ENCODE measurements around the gene CFAP221. TPM values are rescaled to one million over a fixed set of nuclear protein-coding genes. Genes with fewer than 3 reads are reported as not detected.

CFAP221 gene
- total RNA-seq, 2 experiments from 2014 or later, result not detected

DNA sequence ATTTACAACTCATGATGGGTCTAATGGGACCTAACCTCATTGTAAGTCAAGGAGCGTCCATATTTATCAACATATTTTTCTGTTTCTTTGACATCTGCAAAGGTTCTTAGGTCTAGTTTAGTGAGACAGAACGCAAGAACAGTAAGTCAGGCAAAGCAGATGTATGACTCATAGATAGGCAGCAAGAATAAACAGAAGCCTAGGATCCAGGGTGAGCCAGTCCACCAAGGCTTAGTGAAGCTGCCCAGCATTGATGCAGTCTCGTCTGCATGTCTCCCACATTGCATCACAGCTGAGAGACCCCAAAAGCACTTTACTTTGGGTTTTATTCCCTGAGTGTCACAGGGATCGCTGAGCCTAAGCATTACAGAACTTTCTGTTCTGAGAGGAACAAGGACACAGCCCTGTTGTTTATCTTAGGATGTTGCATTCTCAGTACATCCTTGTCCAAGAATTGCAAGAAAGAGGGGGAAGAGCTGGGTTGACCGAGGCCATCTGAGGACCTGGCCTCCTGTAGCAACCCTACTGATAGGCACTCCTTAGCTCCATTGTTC, 105.2 kb downstream of the CFAP221 start:
- DNase-seq, result no peak
- H3K36me3 Mint-ChIP-seq (ENCODE audit: low read depth), result no peaks in the 10 kb centered on the region
- no peak overlapping the region for H3K4me3 Mint-ChIP-seq
- no peak for ATAC-seq
- intact Hi-C loops (cut with DNase I, micrococcal nuclease), result no loop called here
- H3K9me3 Mint-ChIP-seq (ENCODE audit: low read depth), result no peaks in the 10 kb centered on the region
- peaks cover 8% of the 10 kb centered on the region for H3K27me3 Mint-ChIP-seq
- H3K27ac Mint-ChIP-seq, result no peak overlapping the region
- ChIA-PET CTCF (interaction anchor here (0.6 to 1.8 kb wide), 3 partner anchors 9 to 85 kb away, joined by 3 to 7 read pairs (median 7); no protein-coding TSS in a partner anchor), POLR2A (no interaction called here)
- no peaks in the 10 kb centered on the region for H3K4me1 Mint-ChIP-seq

DNA sequence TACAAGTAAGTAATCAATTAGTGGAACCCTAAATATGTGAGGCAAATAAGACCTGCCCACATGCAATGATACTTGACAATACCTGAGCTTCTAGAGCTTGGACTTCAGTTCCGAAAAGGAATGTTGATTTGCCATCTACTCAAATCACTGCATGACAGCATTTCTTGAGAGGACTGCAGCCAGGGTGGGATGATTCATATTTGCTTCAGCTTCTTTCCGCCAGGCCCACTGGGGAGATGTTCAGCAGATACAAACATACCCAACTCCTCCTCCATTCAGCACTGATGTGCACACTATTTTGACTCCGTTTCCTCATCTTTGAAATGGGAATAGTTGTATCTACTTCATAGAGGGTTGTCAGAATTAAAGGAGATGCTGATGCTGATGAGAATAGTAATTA, 106.0 kb downstream of the CFAP221 start:
- Mint-ChIP-seq H3K4me1 (no peaks in the 10 kb centered on the region), H3K27ac (no peak overlapping the region), H3K9me3 (ENCODE audit: low read depth) (no peaks in the 10 kb centered on the region), H3K36me3 (ENCODE audit: low read depth) (no peaks in the 10 kb centered on the region), H3K4me3 (no peak overlapping the region), H3K27me3 (peaks cover 10% of the 10 kb centered on the region)
- POLR2A ChIA-PET, result no interaction called here
- CTCF ChIA-PET, result interaction anchor here (0.6 to 1.8 kb wide), 4 partner anchors 9 to 86 kb away, joined by 3 to 7 read pairs (median 5); no protein-coding TSS in a partner anchor
- intact Hi-C loops (cut with DNase I, micrococcal nuclease), result no loop called here
- DNase-seq (no peak), ATAC-seq (no peak)

DNA sequence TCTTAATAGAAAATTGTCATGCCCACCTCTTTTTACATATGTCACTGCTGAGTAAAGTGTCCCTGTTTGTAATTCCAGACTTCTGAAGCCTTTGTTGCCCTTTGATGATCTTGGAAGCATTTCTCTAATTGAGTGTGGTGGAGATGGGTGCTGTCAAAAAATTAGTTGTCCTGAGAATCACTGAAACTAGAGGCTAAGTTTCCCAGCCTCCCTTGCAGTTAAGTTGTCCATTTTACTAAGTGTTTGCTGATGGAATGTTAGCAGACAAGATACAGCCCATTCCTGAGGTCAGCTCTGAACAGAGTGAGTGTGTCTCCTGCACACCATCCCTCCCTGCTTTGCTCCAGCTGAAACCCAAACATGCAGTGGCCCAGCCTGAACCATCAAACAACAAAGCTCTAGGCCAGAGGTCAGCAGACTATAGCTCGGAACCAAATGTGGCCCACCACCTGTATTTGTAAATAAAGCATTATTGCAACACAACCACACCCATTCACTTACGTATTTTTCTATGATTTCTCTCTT, 106.7 kb downstream of the CFAP221 start:
- Mint-ChIP-seq H3K27ac (no peak overlapping the region), H3K4me1 (no peaks in the 10 kb centered on the region), H3K9me3 (ENCODE audit: low read depth) (no peaks in the 10 kb centered on the region), H3K27me3 (peaks cover 13% of the 10 kb centered on the region), H3K36me3 (ENCODE audit: low read depth) (no peaks in the 10 kb centered on the region), H3K4me3 (no peak overlapping the region)
- ATAC-seq (no peak), DNase-seq (no peak)
- intact Hi-C loops (cut with DNase I, micrococcal nuclease), result no loop called here
- POLR2A ChIA-PET, result no interaction called here
- CTCF ChIA-PET, result interaction anchor here (0.6 to 1.8 kb wide), 3 partner anchors 10 to 53 kb away, joined by 3 to 7 read pairs (median 7); no protein-coding TSS in a partner anchor

DNA sequence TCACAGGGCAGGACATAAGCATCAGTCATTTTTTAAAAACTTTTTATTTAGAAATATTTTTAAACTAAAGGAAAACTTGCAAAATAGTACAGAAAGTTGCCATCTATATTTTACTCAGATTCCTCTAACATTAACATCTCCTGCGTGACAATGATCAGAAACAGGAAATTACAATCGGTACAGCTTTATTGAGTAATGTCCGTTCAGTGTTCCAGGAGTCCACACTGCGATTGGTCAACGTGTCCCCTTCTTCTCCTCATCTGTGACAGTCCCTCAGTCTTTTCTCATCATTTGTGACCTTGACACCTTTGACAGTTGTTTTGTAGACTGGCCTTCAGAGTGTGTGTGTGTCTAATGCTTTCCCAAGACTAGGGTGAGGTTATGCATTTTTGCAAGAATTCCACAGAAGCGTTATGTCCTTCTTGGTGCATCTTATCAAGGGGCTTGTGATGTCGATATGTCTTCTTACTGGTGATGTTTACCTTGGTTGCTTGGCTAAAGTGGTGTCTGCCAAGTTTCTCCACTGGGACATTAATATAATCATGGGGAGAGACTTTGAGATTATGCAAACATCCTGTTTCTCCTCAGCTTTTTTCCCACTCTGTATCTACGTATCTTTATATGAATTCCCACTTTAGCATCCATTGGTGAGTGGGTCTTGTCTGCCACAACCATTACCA, 113.4 kb downstream of the CFAP221 start:
- H3K27ac Mint-ChIP-seq, result no peak overlapping the region
- H3K27me3 Mint-ChIP-seq, result peaks cover 6% of the 10 kb centered on the region
- DNase-seq (no peak), ATAC-seq (no peak)
- ChIA-PET POLR2A (no interaction called here), CTCF (interaction anchor here (1.3 to 3.5 kb wide), 4 partner anchors 11 to 44 kb away, joined by 3 to 17 read pairs (median 15); no protein-coding TSS in a partner anchor)
- no peaks in the 10 kb centered on the region for H3K9me3 Mint-ChIP-seq (ENCODE audit: low read depth)
- no peak overlapping the region for H3K4me3 Mint-ChIP-seq
- no peaks in the 10 kb centered on the region for H3K36me3 Mint-ChIP-seq (ENCODE audit: low read depth)
- intact Hi-C loops (cut with DNase I, micrococcal nuclease), result no loop called here
- no peaks in the 10 kb centered on the region for H3K4me1 Mint-ChIP-seq

DNA sequence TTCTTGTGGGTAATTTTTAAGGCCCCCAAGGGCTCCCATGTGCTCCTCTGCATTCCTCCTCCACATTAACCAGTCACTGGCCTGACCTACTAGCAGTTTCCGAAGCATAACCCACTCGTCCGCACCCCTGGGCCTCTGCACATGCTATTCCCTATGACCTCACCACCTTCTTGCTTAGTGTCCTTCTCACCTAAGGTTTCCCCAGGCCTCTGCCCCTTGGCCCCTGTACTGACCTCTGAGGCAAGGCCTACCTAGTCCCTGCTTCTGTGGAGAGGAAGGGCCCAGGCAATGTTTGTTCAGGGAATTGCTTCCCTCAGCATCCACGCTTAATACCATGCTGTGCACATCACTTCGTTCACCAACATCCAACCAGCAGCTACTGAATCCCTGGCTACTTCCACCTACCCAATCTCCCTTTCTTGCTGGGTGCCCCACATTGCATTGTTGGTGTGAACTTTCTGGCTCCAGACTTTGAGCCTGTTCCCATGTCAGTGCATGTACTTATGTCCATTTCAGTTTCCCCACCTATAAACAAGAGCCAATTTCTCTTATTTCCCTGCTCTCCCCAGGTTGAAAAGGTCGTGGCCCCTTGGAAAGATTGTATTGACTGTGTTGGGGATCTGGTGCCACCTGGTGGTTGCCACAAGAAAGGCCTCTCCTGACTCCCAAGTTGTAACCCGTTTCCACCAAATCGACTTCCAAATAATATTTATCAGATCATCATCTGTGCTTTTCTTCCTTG, 115.5 kb downstream of the CFAP221 start:
- DNase-seq (peak; percentile 71), ATAC-seq (no peak)
- Mint-ChIP-seq H3K36me3 (ENCODE audit: low read depth) (no peaks in the 10 kb centered on the region), H3K27me3 (peaks cover 5% of the 10 kb centered on the region), H3K4me3 (no peak overlapping the region), H3K4me1 (no peaks in the 10 kb centered on the region), H3K9me3 (ENCODE audit: low read depth) (peaks cover 3% of the 10 kb centered on the region), H3K27ac (no peak overlapping the region)
- intact Hi-C loops (cut with DNase I, micrococcal nuclease), result loop anchor here (1.0 to 10.0 kb wide), 4 partner anchors 18 to 255 kb away; no protein-coding TSS in a partner anchor
- ChIA-PET CTCF (interaction anchor here (0.6 to 5.3 kb wide), 5 partner anchors 13 to 515 kb away, joined by 3 to 30 read pairs (median 6); no protein-coding TSS in a partner anchor), POLR2A (no interaction called here)

DNA sequence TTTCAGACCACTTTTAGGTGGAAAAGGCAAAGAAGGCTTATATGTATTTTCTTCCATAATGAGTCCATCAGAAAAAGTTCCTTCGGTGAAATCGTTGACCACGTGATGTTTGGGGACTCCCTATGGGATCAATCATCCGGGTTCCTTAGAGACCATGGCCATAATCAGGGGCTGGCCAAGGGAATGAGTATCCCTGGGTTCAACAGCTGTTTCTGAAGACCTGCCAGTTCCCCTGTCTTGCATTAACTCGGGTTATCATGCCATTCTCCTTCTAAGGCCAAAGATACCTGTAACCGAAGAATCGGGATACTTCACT, 116.1 kb downstream of the CFAP221 start:
- intact Hi-C loops (cut with DNase I, micrococcal nuclease), result loop anchor here (1.0 to 10.0 kb wide), 4 partner anchors 19 to 256 kb away; no protein-coding TSS in a partner anchor
- no peaks in the 10 kb centered on the region for H3K4me1 Mint-ChIP-seq
- peaks cover 5% of the 10 kb centered on the region for H3K9me3 Mint-ChIP-seq (ENCODE audit: low read depth)
- DNase-seq (no peak), ATAC-seq (no peak)
- CTCF ChIA-PET, result interaction anchor here (0.7 to 5.3 kb wide), 8 partner anchors 8 to 812 kb away, joined by 3 to 30 read pairs (median 4); no protein-coding TSS in a partner anchor
- H3K36me3 Mint-ChIP-seq (ENCODE audit: low read depth), result no peaks in the 10 kb centered on the region
- H3K4me3 Mint-ChIP-seq, result no peak overlapping the region
- POLR2A ChIA-PET, result no interaction called here
- no peak overlapping the region for H3K27ac Mint-ChIP-seq
- H3K27me3 Mint-ChIP-seq, result peaks cover 3% of the 10 kb centered on the region

DNA sequence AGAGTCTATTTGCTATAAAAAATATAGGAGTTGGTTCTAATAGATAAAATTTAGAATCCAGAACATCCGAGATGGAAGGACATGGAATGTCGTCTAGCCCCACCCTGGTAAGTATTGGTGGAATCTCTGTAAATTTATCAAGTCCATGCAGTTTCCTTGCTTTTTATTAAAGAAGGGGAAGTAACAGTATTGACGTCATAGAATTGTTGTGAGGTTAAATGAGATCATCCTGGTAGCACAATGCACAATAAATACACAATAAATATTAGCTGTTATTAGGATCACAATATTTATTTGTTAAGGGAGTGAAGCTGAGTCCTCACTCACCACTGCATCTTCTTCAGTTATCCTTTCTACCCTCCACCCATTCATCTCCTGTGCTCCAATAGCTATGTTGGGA, 118.0 kb downstream of the CFAP221 start:
- ATAC-seq (no peak), DNase-seq (no peak)
- Mint-ChIP-seq H3K4me3 (no peak overlapping the region), H3K27ac (no peak overlapping the region), H3K9me3 (ENCODE audit: low read depth) (peaks cover 5% of the 10 kb centered on the region), H3K4me1 (no peaks in the 10 kb centered on the region), H3K27me3 (no peaks in the 10 kb centered on the region), H3K36me3 (ENCODE audit: low read depth) (no peaks in the 10 kb centered on the region)
- CTCF ChIA-PET, result interaction anchor here (0.6 to 5.3 kb wide), 4 partner anchors 20 to 261 kb away, joined by 3 to 30 read pairs (median 7); no protein-coding TSS in a partner anchor
- POLR2A ChIA-PET, result no interaction called here
- intact Hi-C loops (cut with DNase I, micrococcal nuclease), result loop anchor here in 1 of 2 experiments (10.0 kb wide), 1 partner anchor 257 kb away; no protein-coding TSS in a partner anchor

DNA sequence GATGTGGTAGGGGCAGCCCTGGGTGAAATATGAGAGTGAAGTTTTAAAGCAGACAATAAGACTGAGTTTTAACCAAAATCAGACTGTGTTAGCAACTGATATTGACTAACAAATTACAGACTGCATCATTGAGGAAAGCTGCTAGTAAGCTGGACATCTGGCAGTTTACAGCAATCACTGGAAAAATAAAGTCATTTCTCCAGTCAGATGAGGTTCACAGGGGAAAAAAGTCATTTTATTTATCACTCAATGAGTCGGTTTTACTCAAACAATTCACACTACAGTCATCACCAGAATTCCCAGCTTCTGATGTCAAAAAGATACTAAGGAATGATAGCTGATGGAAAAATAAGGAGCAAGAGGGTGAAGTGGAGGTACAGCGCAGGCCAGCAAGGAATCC, 124.3 kb downstream of the CFAP221 start:
- Mint-ChIP-seq H3K27me3 (no peaks in the 10 kb centered on the region), H3K27ac (no peak overlapping the region), H3K36me3 (ENCODE audit: low read depth) (no peaks in the 10 kb centered on the region), H3K4me3 (no peak overlapping the region), H3K4me1 (peaks cover 4% of the 10 kb centered on the region), H3K9me3 (ENCODE audit: low read depth) (peaks cover 5% of the 10 kb centered on the region)
- intact Hi-C loops (cut with DNase I, micrococcal nuclease), result loop anchor here in 1 of 2 experiments (10.0 kb wide), 1 partner anchor 264 kb away; no protein-coding TSS in a partner anchor
- POLR2A ChIA-PET, result no interaction called here
- CTCF ChIA-PET, result interaction anchor here (0.9 to 1.2 kb wide), 2 partner anchors 474 to 502 kb away, joined by 3 read pairs; no protein-coding TSS in a partner anchor
- no peak for DNase-seq
- ATAC-seq, result peak; percentile 19

DNA sequence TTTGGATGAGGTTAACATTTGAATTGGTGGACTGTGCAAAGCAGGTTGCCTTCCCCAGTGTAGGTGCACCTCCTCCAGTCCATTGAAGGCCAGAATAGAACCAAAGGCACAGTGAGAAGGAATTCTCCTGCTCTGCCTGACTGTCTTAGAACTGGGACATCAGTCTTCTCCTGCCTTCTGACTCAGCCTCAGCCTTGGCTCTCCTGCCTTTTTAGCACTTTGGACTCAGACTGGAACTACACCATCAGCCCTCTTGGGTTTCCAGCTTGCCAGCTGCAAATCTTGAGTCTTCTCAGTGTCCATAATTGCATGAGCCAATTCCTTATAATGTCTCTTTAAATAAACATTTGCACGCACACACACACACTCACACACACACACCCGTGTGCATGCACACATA, 126.8 kb downstream of the CFAP221 start:
- DNase-seq (no peak), ATAC-seq (no peak)
- intact Hi-C loops (cut with DNase I, micrococcal nuclease), result no loop called here
- Mint-ChIP-seq H3K4me1 (peaks cover 4% of the 10 kb centered on the region), H3K9me3 (ENCODE audit: low read depth) (no peaks in the 10 kb centered on the region), H3K27me3 (no peaks in the 10 kb centered on the region), H3K27ac (no peak overlapping the region), H3K4me3 (no peak overlapping the region), H3K36me3 (ENCODE audit: low read depth) (no peaks in the 10 kb centered on the region)
- ChIA-PET CTCF (interaction anchor here (2.2 kb wide), 1 partner anchor 29 kb away, joined by 8 read pairs; no protein-coding TSS in a partner anchor), POLR2A (no interaction called here)

DNA sequence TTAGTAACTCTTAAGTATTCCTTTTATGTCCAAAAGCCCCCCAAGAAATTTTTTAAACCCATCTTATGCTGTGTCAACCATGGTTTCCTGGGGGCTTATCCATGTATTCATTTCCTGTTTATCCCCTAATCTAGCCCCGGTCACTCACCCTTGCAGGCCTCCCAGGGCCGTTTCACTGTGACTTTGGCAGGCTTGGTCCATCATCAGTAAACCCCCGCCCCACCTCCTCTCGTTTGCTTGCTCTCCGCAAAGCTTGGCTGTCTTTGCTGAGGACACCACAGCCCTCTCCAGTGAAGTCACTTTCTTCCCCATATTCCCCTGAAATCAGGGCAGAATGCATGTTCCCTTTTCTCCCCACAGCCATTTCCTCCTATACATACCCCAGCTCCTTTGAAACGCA, 127.5 kb downstream of the CFAP221 start:
- POLR2A ChIA-PET, result no interaction called here
- no peak for ATAC-seq
- Mint-ChIP-seq H3K4me1 (peaks cover 4% of the 10 kb centered on the region), H3K36me3 (ENCODE audit: low read depth) (no peaks in the 10 kb centered on the region), H3K4me3 (no peak overlapping the region), H3K9me3 (ENCODE audit: low read depth) (no peaks in the 10 kb centered on the region), H3K27me3 (no peaks in the 10 kb centered on the region), H3K27ac (no peak overlapping the region)
- DNase-seq, result no peak
- CTCF ChIA-PET, result interaction anchor here (2.2 kb wide), 1 partner anchor 30 kb away, joined by 8 read pairs; no protein-coding TSS in a partner anchor
- intact Hi-C loops (cut with DNase I, micrococcal nuclease), result no loop called here

DNA sequence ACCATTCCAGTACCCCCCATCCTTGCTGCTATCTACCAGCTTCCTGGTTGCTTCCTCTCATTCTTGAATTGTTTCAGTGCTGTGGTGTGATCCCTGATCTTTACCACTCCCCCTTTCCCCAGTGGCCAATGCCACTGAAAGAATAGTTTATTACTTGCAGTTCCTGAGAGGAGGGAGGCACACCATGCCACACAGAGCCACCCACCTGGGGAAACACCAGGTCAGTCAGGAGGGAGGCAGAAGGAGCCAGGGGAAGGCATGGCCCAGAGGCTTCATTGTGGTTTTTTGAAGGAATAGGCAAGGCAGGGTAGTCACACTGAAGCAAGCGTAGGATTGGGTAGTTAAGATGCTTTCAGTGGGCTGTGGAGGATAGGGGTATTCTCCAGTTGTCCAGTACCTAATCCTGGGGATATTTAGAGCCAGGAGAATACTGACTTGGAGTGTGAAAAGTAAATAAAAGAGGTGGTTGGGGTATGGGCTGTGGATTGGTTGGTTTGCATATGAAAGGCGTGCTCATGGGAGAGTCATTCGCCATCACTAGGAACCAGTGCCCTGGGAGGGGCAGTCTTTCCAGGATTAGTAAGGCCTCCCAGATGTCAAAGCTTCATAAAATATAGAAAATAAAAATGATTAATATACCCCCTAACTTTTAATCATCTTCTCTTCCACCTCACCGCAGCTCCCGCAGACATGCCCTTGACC, 128.1 kb downstream of the CFAP221 start:
- no peaks in the 10 kb centered on the region for H3K27me3 Mint-ChIP-seq
- no peak overlapping the region for H3K27ac Mint-ChIP-seq
- no peak overlapping the region for H3K4me3 Mint-ChIP-seq
- ChIA-PET POLR2A (no interaction called here), CTCF (interaction anchor here (2.2 kb wide), 1 partner anchor 30 kb away, joined by 8 read pairs; no protein-coding TSS in a partner anchor)
- DNase-seq (no peak), ATAC-seq (no peak)
- H3K4me1 Mint-ChIP-seq, result peaks cover 4% of the 10 kb centered on the region
- intact Hi-C loops (cut with DNase I, micrococcal nuclease), result no loop called here
- H3K9me3 Mint-ChIP-seq (ENCODE audit: low read depth), result no peaks in the 10 kb centered on the region
- H3K36me3 Mint-ChIP-seq (ENCODE audit: low read depth), result no peaks in the 10 kb centered on the region

Data from activated CD4-positive, alpha-beta T cell treated with anti-CD3 and anti-CD28 coated beads for 36 hours (primary cell).